H9 (cell line): ENCODE data around the gene TCF20. TPM values are rescaled to one million over a fixed set of nuclear protein-coding genes. Genes with fewer than 3 reads are reported as not detected.

Source experiments
- DNase-seq: peaks from one replicate; pipeline ENCODE4 v3.0.0-alpha.2; 2017
- H2AFZ ChIP-seq: one replicate; pipeline ENCODE4 v1.6.1; 2013; ENCODE audit warnings: mild to moderate bottlenecking, low read length, control low read depth, moderate library complexity
- H2AK5ac ChIP-seq: 2 replicates; pipeline ENCODE4 v1.6.1; 2013; ENCODE audit warnings: low read length, control low read depth, mixed read lengths; ENCODE audit not compliant: insufficient read length
- H2BK120ac ChIP-seq: one replicate; pipeline ENCODE4 v1.6.1; 2013; ENCODE audit warnings: low read depth, mild to moderate bottlenecking, low read length, control low read depth, inconsistent platforms; ENCODE audit not compliant: poor library complexity, severe bottlenecking
- H2BK12ac ChIP-seq: 2 replicates; pipeline ENCODE4 v1.6.1; 2013; ENCODE audit warnings: low read length, control low read depth, mixed read lengths, low read depth; ENCODE audit not compliant: insufficient read length
- H2BK15ac ChIP-seq: 2 replicates; pipeline ENCODE4 v1.6.1; 2013; ENCODE audit warnings: low read depth, low read length, control low read depth
- H2BK20ac ChIP-seq: one replicate; pipeline ENCODE4 v1.6.1; 2013; ENCODE audit warnings: low read depth, mild to moderate bottlenecking, low read length, control low read depth, inconsistent platforms; ENCODE audit not compliant: poor library complexity, severe bottlenecking
- H2BK5ac ChIP-seq: 2 replicates; pipeline ENCODE4 v1.6.1; 2013; ENCODE audit warnings: low read length, control low read depth, mixed read lengths; ENCODE audit not compliant: insufficient read length
- H3K14ac ChIP-seq: 2 replicates; pipeline ENCODE4 v1.6.1; 2013; ENCODE audit warnings: low read length, control low read depth; ENCODE audit not compliant: insufficient read depth
- H3K18ac ChIP-seq: 2 replicates; pipeline ENCODE4 v1.6.1; 2013; ENCODE audit warnings: low read depth, mild to moderate bottlenecking, mixed read lengths, low read length, control low read depth; ENCODE audit not compliant: insufficient read length
- H3K23ac ChIP-seq: 2 replicates; pipeline ENCODE4 v1.6.1; 2013; ENCODE audit warnings: low read length, control low read depth, mixed read lengths, low read depth; ENCODE audit not compliant: insufficient read length
- H3K23me2 ChIP-seq: 2 replicates; pipeline ENCODE4 v1.6.1; 2013; ENCODE audit warnings: low read depth, mild to moderate bottlenecking, mixed read lengths, low read length, control low read depth; ENCODE audit not compliant: insufficient read length, poor library complexity, severe bottlenecking
- H3K27ac ChIP-seq: 2 replicates; pipeline ENCODE4 v1.5.1; 2013; ENCODE audit warnings: low read length, control low read depth, mixed read lengths, low read depth; ENCODE audit not compliant: insufficient read length
- H3K27me3 ChIP-seq: 2 replicates; pipeline ENCODE4 v1.6.1; 2013; ENCODE audit warnings: low read length, control low read depth, inconsistent platforms; ENCODE audit not compliant: insufficient read depth
- H3K4ac ChIP-seq: 2 replicates; pipeline ENCODE4 v1.6.1; 2013; ENCODE audit warnings: low read depth, mild to moderate bottlenecking, control low read depth, inconsistent platforms, low read length, moderate library complexity
- H3K4me1 ChIP-seq: 2 replicates; pipeline ENCODE4 v1.6.1; 2013; ENCODE audit warnings: low read length, control low read depth, inconsistent platforms; ENCODE audit not compliant: insufficient read depth
- H3K4me2 ChIP-seq: 2 replicates; pipeline ENCODE4 v1.6.1; 2013; ENCODE audit warnings: low read length, control low read depth, mixed read lengths; ENCODE audit not compliant: insufficient read length, insufficient read depth
- H3K56ac ChIP-seq: 2 replicates; pipeline ENCODE4 v1.6.1; 2013; ENCODE audit warnings: low read depth, mild to moderate bottlenecking, mixed read lengths, low read length, control low read depth; ENCODE audit not compliant: insufficient read length
- H3K79me1 ChIP-seq: 2 replicates; pipeline ENCODE4 v1.6.1; 2013; ENCODE audit warnings: low read depth, mild to moderate bottlenecking, moderate library complexity, low read length, control low read depth, inconsistent platforms; ENCODE audit not compliant: insufficient read depth, poor library complexity, severe bottlenecking
- H3K79me2 ChIP-seq: 2 replicates; pipeline ENCODE4 v1.6.1; 2013; ENCODE audit warnings: low read length, control low read depth, inconsistent platforms; ENCODE audit not compliant: insufficient read depth
- H3K9ac ChIP-seq: 2 replicates; pipeline ENCODE4 v1.6.1; 2013; ENCODE audit warnings: low read length, control low read depth, mixed read lengths; ENCODE audit not compliant: insufficient read length; ENCODE audit errors: extremely low read depth
- H3K9me3 ChIP-seq: one replicate; pipeline ENCODE4 v1.6.1; 2013; ENCODE audit warnings: low read depth, low read length, inconsistent platforms; ENCODE audit not compliant: control insufficient read depth
- H3T11ph ChIP-seq: one replicate; pipeline ENCODE4 v1.6.1; 2013; ENCODE audit warnings: mild to moderate bottlenecking, low read length, control low read depth, inconsistent platforms
- H4K20me1 ChIP-seq: one replicate; pipeline ENCODE4 v1.6.1; 2013; ENCODE audit not compliant: control insufficient read depth, insufficient read length, insufficient read depth
- H4K5ac ChIP-seq: 2 replicates; pipeline ENCODE4 v1.6.1; 2013; ENCODE audit warnings: low read depth, mild to moderate bottlenecking, mixed read lengths, low read length, control low read depth; ENCODE audit not compliant: insufficient read length
- H4K8ac ChIP-seq: replicated peaks from 2 replicates; pipeline ENCODE4 v1.6.1; 2013; ENCODE audit warnings: low read length, control low read depth, mixed read lengths, low read depth; ENCODE audit not compliant: insufficient read length
- H4K91ac ChIP-seq: 2 replicates; pipeline ENCODE4 v1.6.1; 2013; ENCODE audit warnings: low read depth, mild to moderate bottlenecking, moderate library complexity, mixed read lengths, low read length, control low read depth; ENCODE audit not compliant: insufficient read length
- H3K27ac Mint-ChIP-seq, 3 experiments: 2 replicates in 2 of 3; 3 replicates in 1 of 3; pipeline ENCODE4 v1.8.0; 2020 to 2021; ENCODE audit warnings: mixed read lengths in 3 of 3, mild to moderate bottlenecking in 1 of 3, moderate library complexity in 1 of 3
- H3K27me3 Mint-ChIP-seq: 2 replicates; pipeline ENCODE4 v1.8.0; 2021; ENCODE audit warnings: low read depth, mild to moderate bottlenecking, moderate library complexity, mixed read lengths
- H3K36me3 Mint-ChIP-seq, 3 experiments: 2 replicates in 2 of 3; 3 replicates in 1 of 3; pipeline ENCODE4 v1.8.0; 2020 to 2021; ENCODE audit warnings: low read depth in 3 of 3, mixed read lengths in 3 of 3; ENCODE audit not compliant: insufficient read depth in 1 of 3
- H3K4me1 Mint-ChIP-seq, 2 experiments: 2 replicates each; pipeline ENCODE4 v1.8.0; 2020; ENCODE audit warnings: mixed read lengths in 2 of 2
- H3K4me3 Mint-ChIP-seq, 2 experiments: 2 replicates in 1 of 2; 3 replicates in 1 of 2; pipeline ENCODE4 v1.8.0; 2020 to 2021; ENCODE audit warnings: mild to moderate bottlenecking in 2 of 2, mixed read lengths in 2 of 2, moderate library complexity in 1 of 2
- H3K9me3 Mint-ChIP-seq, 2 experiments: 2 replicates in 1 of 2; 3 replicates in 1 of 2; pipeline ENCODE4 v1.8.0; 2020; ENCODE audit warnings: mild to moderate bottlenecking in 2 of 2, mixed read lengths in 2 of 2, moderate library complexity in 1 of 2
- CTCF ChIP-seq: fragments of 200-600 bp; sonication (generic); conservative IDR thresholded peaks from 3 replicates; pipeline ENCODE4 v1.8.0; 2021; ENCODE audit warnings: antibody characterized with exemption, mild to moderate bottlenecking
- WGBS: extraction: QIAGEN DNeasy Blood & Tissue Kit; methylation state at CpG from one replicate; pipeline ENCODE4 v1.1.7; 2013; ENCODE audit warnings: missing lambda C conversion rate, low lambda C conversion rate, mixed read lengths; ENCODE audit not compliant: insufficient read length; ENCODE audit errors: extremely low coverage; 5-methylcytosine and 5-hydroxymethylcytosine counted together
- total RNA-seq: library from RNA; stranded (reverse); gene quantifications from 2 replicates; pipeline ENCODE4 v1.2.1, GENCODE V29; 2021

The TCF20 gene
- total RNA-seq, 1 experiment from 2014 or later: 75.6 TPM

GRCh38 chr22:42229455-42230149 lies 40.9 kb downstream of the TCF20 start:
- WGBS: no CpG with 5 or more reads among the region's 6 CpGs
- Histone ChIP-seq H2AFZ (no peak overlapping the region), H2AK5ac (no peak overlapping the region), H3K9ac (no peak overlapping the region), H3K79me1 (peaks cover 6% of the 10 kb centered on the region), H2BK20ac (no peak overlapping the region), H3K4me1 (no peaks in the 10 kb centered on the region), H3K4ac (no peak overlapping the region), H2BK12ac (no peak overlapping the region), H3K23ac (no peak overlapping the region), H3K18ac (no peak overlapping the region), H2BK120ac (no peak overlapping the region), H3K9me3 (no peaks in the 10 kb centered on the region), H3K27me3 (no peaks in the 10 kb centered on the region), H3K4me2 (no peak overlapping the region), H3K14ac (no peak overlapping the region), H4K5ac (no peak overlapping the region), H3K56ac (no peak overlapping the region), H3T11ph (no peak overlapping the region), H3K23me2 (no peaks in the 10 kb centered on the region), H2BK5ac (no peak overlapping the region), H4K91ac (no peak overlapping the region), H2BK15ac (no peak overlapping the region), H4K20me1 (no peaks in the 10 kb centered on the region), H3K79me2 (peaks cover 14% of the 10 kb centered on the region; the same call in 1 of the 2 replicates), H4K8ac (no peak overlapping the region), H3K27ac (no peak overlapping the region)
- DNase-seq: no peak
- Mint-ChIP-seq H3K27me3 (no peaks in the 10 kb centered on the region), H3K36me3 (peaks cover 0 to 6% (median 5%) of the 10 kb centered on the region in 3 experiments; a peak in 5 of 7 replicates), H3K4me3 (no peak overlapping the region), H3K9me3 (peaks cover 0 to 3% of the 10 kb centered on the region in 2 experiments; a peak in 2 of 5 replicates), H3K4me1 (peaks cover 21 to 22% of the 10 kb centered on the region in 2 experiments), H3K27ac (peak overlapping the region in 1 of 3 experiments; percentile 0; a peak in 2 of 7 replicates)
- no peak for TF ChIP-seq CTCF
